Measurements from ENCODE around the gene RSRC1. TPM values are rescaled to one million over a fixed set of nuclear protein-coding genes. Genes with fewer than 3 reads are reported as not detected.

The RSRC1 gene, protein sequence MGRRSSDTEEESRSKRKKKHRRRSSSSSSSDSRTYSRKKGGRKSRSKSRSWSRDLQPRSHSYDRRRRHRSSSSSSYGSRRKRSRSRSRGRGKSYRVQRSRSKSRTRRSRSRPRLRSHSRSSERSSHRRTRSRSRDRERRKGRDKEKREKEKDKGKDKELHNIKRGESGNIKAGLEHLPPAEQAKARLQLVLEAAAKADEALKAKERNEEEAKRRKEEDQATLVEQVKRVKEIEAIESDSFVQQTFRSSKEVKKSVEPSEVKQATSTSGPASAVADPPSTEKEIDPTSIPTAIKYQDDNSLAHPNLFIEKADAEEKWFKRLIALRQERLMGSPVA
- 26.2 to 39.0 TPM (median 27.8 TPM) in 5 replicates for total RNA-seq (2022; extraction: Qiagen RNA extraction; ENCODE audit: low read depth)

GRCh38 chr3:158109804-158110657 is at the start of gene RSRC1:
Gene RSRC1, plus strand, starts transcription at chr3:158110089. Its CDS starts 12,016 bp downstream, at chr3:158122105.

GRCh38 chr3:158570999-158571702 is 461.3 kb downstream of the RSRC1 start, which contains the start of gene MLF1:
Gene MLF1, plus strand, starts transcription at chr3:158571194. Its CDS starts 107 bp downstream, at chr3:158571301.

Other genes with a start within 250 kb of the RSRC1 start
- gene SHOX2, start 3.7 kb upstream of the RSRC1 start, total RNA-seq (2022; extraction: Qiagen RNA extraction; ENCODE audit: low read depth): 1.5 to 2.2 TPM (median 1.9 TPM) in 5 replicates